ENCODE measurements around the gene PHOX2A. TPM values are rescaled to one million over a fixed set of nuclear protein-coding genes. Genes with fewer than 3 reads are reported as not detected.
"Not testable (repeated sequence)": the region's sequence is repeated elsewhere in the genome, so short reads cannot be mapped to it uniquely, and the experiment has no call there.

PHOX2A gene
- total RNA-seq (not detected), polyA plus RNA-seq (not detected)
- long read RNA-seq, donor 1, result 0 reads
- long read RNA-seq, donor 2, result 0 reads
- long read RNA-seq, donor 3, result 0 reads

- H3K9me3 ChIP-seq, result no peaks in the 10 kb centered on the region
- H3K27ac ChIP-seq, result no peak within 1 kb of the TSS
- H3K4me3 ChIP-seq, result peak within 1 kb of the TSS in 9 of 10 donors; percentile 2 to 46 (median 30)
- H3K27me3 ChIP-seq, result peaks cover 13 to 99% (median 86%) of the 10 kb centered on the region in 7 donors
- WGBS, 2 donors, result 1% methylated on average over 24 to 37 of the region's 37 CpGs
- H3K4me1 ChIP-seq, result peaks cover 10 to 37% (median 29%) of the 10 kb centered on the region in 9 donors
- H3K36me3 ChIP-seq, result no peaks in the 10 kb centered on the region
- no peak for TF ChIP-seq CTCF (IDR thresholded peaks at IDR 0.05)
- intact Hi-C loops (cut with DNase I), result loop anchor here in 1 of 10 donors (5.0 kb wide), 1 partner anchor 168 kb away; no protein-coding TSS in a partner anchor
- no peak for ATAC-seq
- peak in 1 of 2 donors; percentile 4 for DNase-seq
Observed at GRCh38 chr11:72244060-72244360, at the start of gene PHOX2A. Gene PHOX2A, minus strand, starts transcription at chr11:72244176. Its CDS starts 172 bp downstream, at chr11:72244004.

- peaks cover 0 to 54% (median 3%) of the 10 kb centered on the region in 9 donors for H3K36me3 ChIP-seq
- no peaks in the 10 kb centered on the region for H3K9me3 ChIP-seq
- ATAC-seq (no peak), DNase-seq (no peak)
- no peak overlapping the region for H3K27ac ChIP-seq
- no peaks in the 10 kb centered on the region for H3K27me3 ChIP-seq
- no peaks in the 10 kb centered on the region for H3K4me1 ChIP-seq
- 96% methylated on average over 14 of the region's 14 CpGs for whole genome bisulfite sequencing, 2 donors
- no peak overlapping the region for H3K4me3 ChIP-seq
- intact Hi-C loops (cut with DNase I), result loop anchor here in 5 of 10 donors (5.0 to 10.0 kb wide), 4 partner anchors 119 to 139 kb away; partner anchors contain the start of gene CLPB (in 1 of the 5)
- no peak for TF ChIP-seq CTCF (IDR thresholded peaks at IDR 0.05)
Observed at GRCh38 chr11:72293391-72293790, 49.4 kb upstream of the PHOX2A start.

GRCh38 chr11:72292106-72292785 is 48.3 kb upstream of the PHOX2A start:
- no peak for DNase-seq
- TF ChIP-seq CTCF (IDR thresholded peaks at IDR 0.05), result no peak
- ATAC-seq, result no peak
- H3K27ac ChIP-seq, result no peak overlapping the region
- H3K36me3 ChIP-seq, result peaks cover 0 to 48% (median 3%) of the 10 kb centered on the region in 9 donors
- H3K9me3 ChIP-seq, result no peaks in the 10 kb centered on the region
- 71 to 80% methylated on average over 8 of the region's 8 CpGs for WGBS, 2 donors
- H3K27me3 ChIP-seq, result no peaks in the 10 kb centered on the region
- H3K4me3 ChIP-seq, result no peak overlapping the region
- no peaks in the 10 kb centered on the region for H3K4me1 ChIP-seq
- intact Hi-C loops (cut with DNase I), result loop anchor here in 5 of 10 donors (5.0 to 10.0 kb wide), 4 partner anchors 120 to 140 kb away; partner anchors contain the start of gene CLPB (in 1 of the 5)

- peak in 8 of 9 donors; percentile 31 to 59 (median 50) for TF ChIP-seq CTCF (IDR thresholded peaks at IDR 0.05)
- ATAC-seq, H3K4me3 ChIP-seq, H3K27me3 ChIP-seq, H3K27ac ChIP-seq, H3K4me1 ChIP-seq, DNase-seq, H3K9me3 ChIP-seq: not testable (repeated sequence)
- whole genome bisulfite sequencing, 2 donors, result 75 to 77% methylated on average over 6 of the region's 6 CpGs
- intact Hi-C loops (cut with DNase I), result loop anchor here in 5 of 10 donors (5.0 to 10.0 kb wide), 4 partner anchors 122 to 142 kb away; partner anchors contain the start of gene CLPB (in 1 of the 5)
- H3K36me3 ChIP-seq, result peaks cover 0 to 33% (median 3%) of the 10 kb centered on the region in 9 donors
Observed at GRCh38 chr11:72290741-72291140, 46.8 kb upstream of the PHOX2A start.
